ENCODE results near the gene ENTHD1. TPM values are rescaled to one million over a fixed set of nuclear protein-coding genes. Genes with fewer than 3 reads are reported as not detected.
"Not testable (repeated sequence)": the region's sequence is repeated elsewhere in the genome, so short reads cannot be mapped to it uniquely, and the experiment has no call there.

ENTHD1 gene
- total RNA-seq, 1 donor = not detected

DNA sequence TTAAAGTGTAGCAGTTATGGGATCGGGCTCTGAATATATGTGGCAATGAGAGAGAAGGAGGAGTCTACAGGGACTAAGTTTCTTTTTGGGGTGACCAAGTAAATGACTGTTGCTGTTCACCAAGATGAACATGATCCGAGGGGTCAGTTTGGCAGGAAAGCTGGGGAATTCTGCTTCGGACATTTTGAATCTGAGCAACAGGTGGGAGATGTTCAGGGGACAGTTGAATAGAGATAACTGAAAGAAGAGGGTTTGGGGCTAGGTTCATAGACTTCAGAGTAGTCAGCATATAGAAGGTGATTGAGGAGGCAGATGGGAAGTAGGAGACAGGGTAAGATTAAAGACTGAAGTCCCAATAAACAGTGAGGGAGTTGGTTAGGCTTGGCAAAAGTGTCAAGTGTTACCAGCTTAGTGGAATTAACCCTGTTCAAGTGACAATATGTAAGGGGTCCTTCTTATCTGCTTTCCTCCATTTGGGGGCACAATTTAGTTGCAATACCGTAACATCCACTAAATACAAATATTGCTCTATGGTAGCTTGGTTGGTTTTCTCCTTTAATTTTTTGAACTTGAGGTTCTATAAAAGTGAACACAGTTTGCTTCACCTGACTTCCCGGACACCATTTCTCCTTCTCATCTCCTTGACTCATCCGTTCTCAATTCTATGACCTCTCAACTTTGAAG is 2.9 kb upstream of the ENTHD1 start:
- DNase-seq (ENCODE audit: insufficient read length, low spot score, missing footprints) = no peak

GRCh38 chr22:39895682-39896081 is 2.1 kb upstream of the ENTHD1 start:
- H3K27ac ChIP-seq (ENCODE audit: low read depth, low read length) = no peak overlapping the region
- no peaks in the 10 kb centered on the region for H3K9me3 ChIP-seq (ENCODE audit: low read depth, low read length)
- no peak overlapping the region for H2AFZ ChIP-seq (ENCODE audit: low read length)
- DNase-seq (ENCODE audit: insufficient read length, low spot score, missing footprints) = no peak
- no peak overlapping the region for H3K4me2 ChIP-seq (ENCODE audit: insufficient read depth, low read length)
- H4K20me1 ChIP-seq (ENCODE audit: insufficient read depth, low read length) = no peaks in the 10 kb centered on the region
- TF ChIP-seq, protein P1, sequence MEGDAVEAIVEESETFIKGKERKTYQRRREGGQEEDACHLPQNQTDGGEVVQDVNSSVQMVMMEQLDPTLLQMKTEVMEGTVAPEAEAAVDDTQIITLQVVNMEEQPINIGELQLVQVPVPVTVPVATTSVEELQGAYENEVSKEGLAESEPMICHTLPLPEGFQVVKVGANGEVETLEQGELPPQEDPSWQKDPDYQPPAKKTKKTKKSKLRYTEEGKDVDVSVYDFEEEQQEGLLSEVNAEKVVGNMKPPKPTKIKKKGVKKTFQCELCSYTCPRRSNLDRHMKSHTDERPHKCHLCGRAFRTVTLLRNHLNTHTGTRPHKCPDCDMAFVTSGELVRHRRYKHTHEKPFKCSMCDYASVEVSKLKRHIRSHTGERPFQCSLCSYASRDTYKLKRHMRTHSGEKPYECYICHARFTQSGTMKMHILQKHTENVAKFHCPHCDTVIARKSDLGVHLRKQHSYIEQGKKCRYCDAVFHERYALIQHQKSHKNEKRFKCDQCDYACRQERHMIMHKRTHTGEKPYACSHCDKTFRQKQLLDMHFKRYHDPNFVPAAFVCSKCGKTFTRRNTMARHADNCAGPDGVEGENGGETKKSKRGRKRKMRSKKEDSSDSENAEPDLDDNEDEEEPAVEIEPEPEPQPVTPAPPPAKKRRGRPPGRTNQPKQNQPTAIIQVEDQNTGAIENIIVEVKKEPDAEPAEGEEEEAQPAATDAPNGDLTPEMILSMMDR (IDR thresholded peaks at IDR 0.05; ENCODE audit: extremely low read depth, low read depth, low read length) = no peak
- H3K36me3 ChIP-seq (ENCODE audit: insufficient read depth, low read length) = no peaks in the 10 kb centered on the region
- H3K4me1 ChIP-seq (ENCODE audit: insufficient read depth, low read length) = no peaks in the 10 kb centered on the region
- peaks cover 3% of the 10 kb centered on the region for H3K27me3 ChIP-seq (ENCODE audit: insufficient read depth, low read length)
- H3K79me2 ChIP-seq (ENCODE audit: insufficient read depth, low read length) = no peaks in the 10 kb centered on the region
- H3K4me3 ChIP-seq (ENCODE audit: insufficient read depth, low read length) = no peak overlapping the region

More for the DNA sequence above, 2.9 kb upstream of the ENTHD1 start:
- H3K4me1 ChIP-seq (ENCODE audit: insufficient read depth, low read length) = no peaks in the 10 kb centered on the region
- H3K79me2 ChIP-seq (ENCODE audit: insufficient read depth, low read length) = no peaks in the 10 kb centered on the region
- no peaks in the 10 kb centered on the region for H3K9me3 ChIP-seq (ENCODE audit: low read depth, low read length)
- H3K27ac ChIP-seq (ENCODE audit: low read depth, low read length) = no peak overlapping the region
- H3K4me2 ChIP-seq (ENCODE audit: insufficient read depth, low read length) = no peak overlapping the region
- TF ChIP-seq, protein P1 (IDR thresholded peaks at IDR 0.05; ENCODE audit: extremely low read depth, low read depth, low read length) = no peak
- no peaks in the 10 kb centered on the region for H3K36me3 ChIP-seq (ENCODE audit: insufficient read depth, low read length)
- no peak overlapping the region for H2AFZ ChIP-seq (ENCODE audit: low read length)
- H3K4me3 ChIP-seq (ENCODE audit: insufficient read depth, low read length) = no peak overlapping the region
- H4K20me1 ChIP-seq (ENCODE audit: insufficient read depth, low read length) = no peaks in the 10 kb centered on the region
- peaks cover 8% of the 10 kb centered on the region for H3K27me3 ChIP-seq (ENCODE audit: insufficient read depth, low read length)

DNA sequence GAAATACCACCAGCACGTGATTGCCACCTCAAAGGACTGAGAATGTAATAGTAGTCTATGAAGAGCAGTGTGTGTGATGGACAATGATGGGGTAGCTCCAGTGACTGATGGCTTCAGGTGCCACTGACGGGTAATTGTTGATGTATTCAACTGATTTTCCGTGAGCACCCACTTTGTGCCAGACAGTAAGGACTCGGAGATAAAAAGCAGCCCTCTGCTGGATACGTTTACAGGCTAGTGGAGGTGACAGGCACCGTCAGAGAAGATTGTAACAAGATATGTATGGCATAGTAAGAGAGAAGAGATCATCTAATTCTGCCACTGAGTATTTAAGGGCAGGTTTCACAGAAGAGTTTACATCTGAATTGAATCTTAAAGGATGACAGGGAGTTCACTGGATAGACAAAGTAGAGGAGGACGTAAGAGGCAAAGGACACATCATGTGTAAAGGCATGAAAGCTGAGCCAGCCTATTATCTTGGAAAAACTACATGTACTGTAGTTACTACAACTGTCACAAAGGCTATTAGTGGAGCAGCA is 1.1 kb upstream of the ENTHD1 start:
- Histone ChIP-seq H3K79me2 (ENCODE audit: insufficient read depth, low read length) (no peaks in the 10 kb centered on the region), H2AFZ (ENCODE audit: low read length) (no peak overlapping the region), H3K4me2 (ENCODE audit: insufficient read depth, low read length) (no peak overlapping the region), H3K4me1 (ENCODE audit: insufficient read depth, low read length) (no peaks in the 10 kb centered on the region), H4K20me1 (ENCODE audit: insufficient read depth, low read length) (no peaks in the 10 kb centered on the region), H3K4me3 (ENCODE audit: insufficient read depth, low read length) (no peak overlapping the region), H3K9me3 (ENCODE audit: low read depth, low read length) (no peaks in the 10 kb centered on the region), H3K27me3 (ENCODE audit: insufficient read depth, low read length) (no peaks in the 10 kb centered on the region), H3K36me3 (ENCODE audit: insufficient read depth, low read length) (no peaks in the 10 kb centered on the region), H3K27ac (ENCODE audit: low read depth, low read length) (no peak overlapping the region)
- no peak for DNase-seq (ENCODE audit: insufficient read length, low spot score, missing footprints)
- TF ChIP-seq, protein P1 (IDR thresholded peaks at IDR 0.05; ENCODE audit: extremely low read depth, low read depth, low read length) = no peak

- not testable (repeated sequence) for DNase-seq (ENCODE audit: insufficient read length, low spot score, missing footprints); H4K20me1 ChIP-seq (ENCODE audit: insufficient read depth, low read length); H3K4me2 ChIP-seq (ENCODE audit: insufficient read depth, low read length); H3K79me2 ChIP-seq (ENCODE audit: insufficient read depth, low read length); H3K27ac ChIP-seq (ENCODE audit: low read depth, low read length); H2AFZ ChIP-seq (ENCODE audit: low read length); H3K27me3 ChIP-seq (ENCODE audit: insufficient read depth, low read length); H3K4me3 ChIP-seq (ENCODE audit: insufficient read depth, low read length); H3K36me3 ChIP-seq (ENCODE audit: insufficient read depth, low read length); H3K4me1 ChIP-seq (ENCODE audit: insufficient read depth, low read length); H3K9me3 ChIP-seq (ENCODE audit: low read depth, low read length)
Measured at GRCh38 chr22:39889924-39890323, 3.6 kb downstream of the ENTHD1 start.
